GM10266 (cell line): ENCODE measurements around the gene MRTFB.

ENCODE experiments used
- DNase-seq: peaks from one replicate; pipeline ENCODE4 v3.0.0; 2012; ENCODE audit errors: extremely low spot score
- CTCF ChIP-seq: IDR thresholded peaks from 2 replicates; pipeline ENCODE4 v1.5.1; 2012; ENCODE audit warnings: mild to moderate bottlenecking, low read depth; ENCODE audit not compliant: control insufficient read depth, insufficient read depth; ENCODE audit errors: missing control alignments

Gene MRTFB

GRCh38 chr16:14069818-14070217 lies 1.3 kb upstream of the MRTFB start:
- TF ChIP-seq CTCF: no peak
- no peak for DNase-seq

GRCh38 chr16:14070555-14070876 lies 603 bp upstream of the MRTFB start:
- no peak for DNase-seq
- TF ChIP-seq CTCF: no peak

GRCh38 chr16:14071576-14072271 lies 605 bp downstream of the MRTFB start:
- DNase-seq: peak; percentile 30
- TF ChIP-seq CTCF: no peak

GRCh38 chr16:14072360-14072759 lies 1.2 kb downstream of the MRTFB start:
- no peak for DNase-seq
- no peak for TF ChIP-seq CTCF

GRCh38 chr16:14074544-14074943 lies 3.4 kb downstream of the MRTFB start:
- TF ChIP-seq CTCF: no peak
- DNase-seq: no peak

GRCh38 chr16:14077918-14078317 lies 6.8 kb downstream of the MRTFB start:
- TF ChIP-seq CTCF: no peak
- DNase-seq: no peak

- no peak for TF ChIP-seq CTCF
- no peak for DNase-seq
These were observed 15.4 kb downstream of the MRTFB start for GRCh38 chr16:14086477-14086876.
